Measurements from ENCODE around the gene SLC37A3.

DNA sequence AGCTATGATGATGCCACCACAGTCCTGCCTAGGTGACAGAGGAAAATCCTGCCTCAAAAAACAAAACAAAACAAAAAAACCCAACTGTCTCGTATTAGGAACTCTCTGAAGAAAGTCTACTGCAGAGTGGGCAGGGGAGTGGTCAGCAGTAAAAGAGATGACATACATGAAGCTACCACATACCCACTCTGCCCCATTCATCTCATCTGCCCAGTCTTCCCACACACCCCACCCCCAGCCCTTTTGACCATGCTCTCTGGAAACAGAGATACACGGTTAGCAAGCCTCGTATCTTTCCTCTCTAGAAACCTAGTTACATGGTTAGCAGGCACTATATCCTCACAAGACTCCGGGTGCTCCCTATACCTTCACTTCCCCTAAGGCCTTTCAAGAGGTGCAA, 8.3 kb downstream of the SLC37A3 start:
- TF ChIP-seq CTCF (IDR thresholded peaks at IDR 0.05; ENCODE audit: poor library complexity) (no peak), EZH2 (IDR thresholded peaks at IDR 0.05; ENCODE audit: borderline replicate concordance) (no peak)
